ENCODE data around the gene CWC15. TPM values are rescaled to one million over a fixed set of nuclear protein-coding genes. Genes with fewer than 3 reads are reported as not detected.
A peak's percentile ranks its signal among the peaks of the same experiment; 100 is the strongest.

Gene CWC15
- total RNA-seq, 4 donors from 2014 or later, result 11.5 to 67.2 (median 56.9) TPM

- no peak overlapping the region for H3K4me3 ChIP-seq
- no peak for TF ChIP-seq CTCF (IDR thresholded peaks at IDR 0.05)
- H3K36me3 ChIP-seq, result no peaks in the 10 kb centered on the region
- no peak overlapping the region for H3K27ac ChIP-seq
- peaks cover 0 to 6% of the 10 kb centered on the region in 2 donors for H3K4me1 ChIP-seq
- intact Hi-C loops (cut with DNase I; ENCODE audit: low total_unique reads), result no loop called here
- DNase-seq, result no peak
- H3K27me3 ChIP-seq, result no peaks in the 10 kb centered on the region
- no peaks in the 10 kb centered on the region for H3K9me3 ChIP-seq
These were observed 32.2 kb downstream of the CWC15 start for GRCh38 chr11:94941131-94941530.

- H3K9me3 ChIP-seq, result no peaks in the 10 kb centered on the region
- no peak for DNase-seq
- intact Hi-C loops (cut with DNase I; ENCODE audit: low total_unique reads), result no loop called here
- H3K27me3 ChIP-seq, result no peaks in the 10 kb centered on the region
- peaks cover 0 to 6% of the 10 kb centered on the region in 2 donors for H3K4me1 ChIP-seq
- no peak overlapping the region for H3K4me3 ChIP-seq
- H3K36me3 ChIP-seq, result no peaks in the 10 kb centered on the region
- TF ChIP-seq POLR2A (IDR thresholded peaks at IDR 0.05) (no peak), CTCF (IDR thresholded peaks at IDR 0.05) (no peak)
- peak overlapping the region in 1 of 2 donors; percentile 60 for H3K27ac ChIP-seq
These were observed 34.0 kb downstream of the CWC15 start for GRCh38 chr11:94939346-94939745.

GRCh38 chr11:94938095-94939055 is 35.0 kb downstream of the CWC15 start:
- Histone ChIP-seq H3K36me3 (no peaks in the 10 kb centered on the region), H3K4me3 (no peak overlapping the region), H3K9me3 (no peaks in the 10 kb centered on the region), H3K27ac (peak overlapping the region; percentile 31 to 60), H3K27me3 (no peaks in the 10 kb centered on the region), H3K4me1 (peaks cover 0 to 6% of the 10 kb centered on the region in 2 donors)
- intact Hi-C loops (cut with DNase I; ENCODE audit: low total_unique reads), result no loop called here
- peak; percentile 77 to 79 for DNase-seq
- TF ChIP-seq POLR2A (IDR thresholded peaks at IDR 0.05), result no peak
- no peak for TF ChIP-seq CTCF (IDR thresholded peaks at IDR 0.05)

- DNase-seq, result no peak
- Histone ChIP-seq H3K27me3 (no peaks in the 10 kb centered on the region), H3K4me3 (no peak overlapping the region), H3K27ac (peak overlapping the region; percentile 78 to 88), H3K36me3 (no peaks in the 10 kb centered on the region), H3K4me1 (peaks cover 0 to 6% of the 10 kb centered on the region in 2 donors), H3K9me3 (no peaks in the 10 kb centered on the region)
- TF ChIP-seq CTCF (IDR thresholded peaks at IDR 0.05), result no peak
- TF ChIP-seq POLR2A (IDR thresholded peaks at IDR 0.05), result no peak
- intact Hi-C loops (cut with DNase I; ENCODE audit: low total_unique reads), result no loop called here
These were observed 38.5 kb downstream of the CWC15 start for GRCh38 chr11:94934846-94935245.

GRCh38 chr11:94934362-94934761 is 39.0 kb downstream of the CWC15 start:
- Histone ChIP-seq H3K36me3 (no peaks in the 10 kb centered on the region), H3K27me3 (no peaks in the 10 kb centered on the region), H3K27ac (peak overlapping the region; percentile 78 to 88), H3K4me3 (no peak overlapping the region), H3K4me1 (peaks cover 0 to 6% of the 10 kb centered on the region in 2 donors), H3K9me3 (no peaks in the 10 kb centered on the region)
- no peak for DNase-seq
- intact Hi-C loops (cut with DNase I; ENCODE audit: low total_unique reads), result no loop called here
- TF ChIP-seq POLR2A (IDR thresholded peaks at IDR 0.05), result no peak
- no peak for TF ChIP-seq CTCF (IDR thresholded peaks at IDR 0.05)

Data from uterus (tissue), 4 donors.